Cardiac septum (tissue), 1 donor: Measurements from ENCODE around the gene SMTN. TPM values are rescaled to one million over a fixed set of nuclear protein-coding genes. Genes with fewer than 3 reads are reported as not detected.
A peak's percentile ranks its signal among the peaks of the same experiment; 100 is the strongest.

Source experiments
- DNase-seq: peaks from one replicate; pipeline ENCODE4 v3.0.0-alpha.2; 2020; ENCODE audit warnings: low spot score
- intact Hi-C: fragments of 100-400 bp; cut with DNase I; formaldehyde crosslinking; loops from one replicate; pipeline ENCODE4 v1.14.0; 2022
- total RNA-seq: library from RNA; stranded (reverse); fragmentation: NEBNext Ultra II Directional; extraction: Animal tissue kit (Norgen Biotek cat#: 25700); gene quantifications from one replicate; pipeline ENCODE4 v1.2.1, GENCODE V29; 2021
- donor health status: DM: no; HTN: no; CAD: no.

Gene SMTN
- total RNA-seq, 1 donor from 2014 or later = 128 TPM

- DNase-seq = no peak
- intact Hi-C loops = no loop called here
Observed at GRCh38 chr22:31120642-31121041, 39.5 kb downstream of the SMTN start.

- no peak for DNase-seq
- intact Hi-C loops = no loop called here
Observed at GRCh38 chr22:31121403-31121802, 40.3 kb downstream of the SMTN start.

- intact Hi-C loops = no loop called here
- DNase-seq = no peak
Observed at GRCh38 chr22:31122196-31122531, 41.0 kb downstream of the SMTN start.

GRCh38 chr22:31122532-31123291 is 41.6 kb downstream of the SMTN start, which contains the start of gene INPP5J:
Gene INPP5J (plus strand): TSS chr22:31122966. CDS start chr22:31123015, 49 bp downstream.
- DNase-seq = no peak
- intact Hi-C loops = no loop called here

GRCh38 chr22:31123292-31123602 is 42.1 kb downstream of the SMTN start:
- DNase-seq = no peak
- intact Hi-C loops = no loop called here

GRCh38 chr22:31124290-31124689 is 43.2 kb downstream of the SMTN start:
- intact Hi-C loops = no loop called here
- DNase-seq = no peak

- no peak for DNase-seq
- intact Hi-C loops = no loop called here
Observed at GRCh38 chr22:31124811-31125465, 43.8 kb downstream of the SMTN start.

- DNase-seq = no peak
- intact Hi-C loops = no loop called here
Observed at GRCh38 chr22:31125521-31126117, 44.5 kb downstream of the SMTN start.

- intact Hi-C loops = no loop called here
- DNase-seq = no peak
Observed at GRCh38 chr22:31126128-31126868, 45.2 kb downstream of the SMTN start.

GRCh38 chr22:31126869-31127175 is 45.7 kb downstream of the SMTN start:
- intact Hi-C loops = no loop called here
- DNase-seq = no peak

GRCh38 chr22:31127181-31127772 is 46.2 kb downstream of the SMTN start:
- intact Hi-C loops = no loop called here
- no peak for DNase-seq

- DNase-seq = no peak
- intact Hi-C loops = no loop called here
Observed at GRCh38 chr22:31128156-31128555, 47.0 kb downstream of the SMTN start.

GRCh38 chr22:31130873-31131272 is 49.8 kb downstream of the SMTN start:
- intact Hi-C loops = no loop called here
- DNase-seq = no peak

- no peak for DNase-seq
- intact Hi-C loops = no loop called here
Observed at GRCh38 chr22:31133911-31134310, 52.8 kb downstream of the SMTN start.

GRCh38 chr22:31134688-31135087 is 53.6 kb downstream of the SMTN start:
- no peak for DNase-seq
- intact Hi-C loops = no loop called here

- DNase-seq = no peak
- intact Hi-C loops = no loop called here
Observed at GRCh38 chr22:31135706-31136105, 54.6 kb downstream of the SMTN start.

- intact Hi-C loops = no loop called here
- DNase-seq = no peak
Observed at GRCh38 chr22:31136155-31136554, 55.0 kb downstream of the SMTN start.

- DNase-seq = no peak
- intact Hi-C loops = no loop called here
Observed at GRCh38 chr22:31136711-31137110, 55.6 kb downstream of the SMTN start.

GRCh38 chr22:31137721-31138120 is 56.6 kb downstream of the SMTN start:
- intact Hi-C loops = no loop called here
- DNase-seq = peak; percentile 43

- DNase-seq = peak; percentile 50
- intact Hi-C loops = no loop called here
Observed at GRCh38 chr22:31138126-31138525, 57.0 kb downstream of the SMTN start.
